Caco-2 (cell line): Measurements from ENCODE around the gene DDX6. TPM values are rescaled to one million over a fixed set of nuclear protein-coding genes. Genes with fewer than 3 reads are reported as not detected.

Experiments used
- BruUV-seq: library from RNA; stranded (reverse); fragments of 400-500 nt; replicated peaks from 2 replicates; lab custom pipeline; 2021; lab: Mats Ljungman, UMichigan
- CTCF ChIA-PET: fragments of 300-600 bp; sonication (Branson Sonifier 250); formaldehyde crosslinking; loops from one replicate; lab custom pipeline; 2022; ENCODE audit warnings: antibody characterized with exemption; lab: Charles Lee
- POLR2A ChIA-PET: fragments of 300-600 bp; sonication (Branson Sonifier 250); formaldehyde crosslinking; loops from one replicate; lab custom pipeline; 2022; ENCODE audit warnings: antibody characterized with exemption; lab: Charles Lee
- DNase-seq, 2 experiments: peaks; one replicate each; pipeline versions ENCODE4 v3.0.0 to v3.0.0-alpha.2; 2020 to 2022
- H3K27me3 ChIP-seq: replicated peaks from 2 replicates; pipeline ENCODE4 v1.6.0; 2011; ENCODE audit warnings: low read length; ENCODE audit not compliant: control insufficient read depth, insufficient read depth
- H3K36me3 ChIP-seq: 2 replicates; pipeline ENCODE4 v1.5.1; 2011; ENCODE audit warnings: low read length; ENCODE audit not compliant: control insufficient read depth, insufficient read depth
- H3K4me1 ChIP-seq: fragments of 250-450 bp; sonication (Bioruptor Pico); 2 replicates; pipeline ENCODE4 v1.5.1; 2020; ENCODE audit warnings: mild to moderate bottlenecking
- H3K4me3 ChIP-seq: 2 replicates; pipeline ENCODE4 v1.5.1; 2011; ENCODE audit warnings: low read depth, mild to moderate bottlenecking, control low read depth, low read length
- H3K9me3 ChIP-seq: fragments of 250-450 bp; sonication (Bioruptor Pico); 2 replicates; pipeline ENCODE4 v1.5.1; 2020; ENCODE audit warnings: mild to moderate bottlenecking, moderate library complexity
- H3K27ac Mint-ChIP-seq: one replicate; pipeline ENCODE4 v1.8.0; 2022; ENCODE audit warnings: mixed read lengths; ENCODE audit not compliant: unreplicated experiment
- H3K27me3 Mint-ChIP-seq: one replicate; pipeline ENCODE4 v1.8.0; 2022; ENCODE audit warnings: mixed read lengths; ENCODE audit not compliant: insufficient read depth, unreplicated experiment
- H3K36me3 Mint-ChIP-seq: one replicate; pipeline ENCODE4 v1.8.0; 2022; ENCODE audit warnings: mild to moderate bottlenecking, mixed read lengths; ENCODE audit not compliant: insufficient read depth, unreplicated experiment
- H3K4me1 Mint-ChIP-seq: one replicate; pipeline ENCODE4 v1.8.0; 2022; ENCODE audit warnings: low read depth, mixed read lengths; ENCODE audit not compliant: unreplicated experiment
- H3K4me3 Mint-ChIP-seq: one replicate; pipeline ENCODE4 v1.8.0; 2022; ENCODE audit warnings: mild to moderate bottlenecking, moderate library complexity, mixed read lengths; ENCODE audit not compliant: unreplicated experiment
- H3K9me3 Mint-ChIP-seq: one replicate; pipeline ENCODE4 v1.8.0; 2022; ENCODE audit warnings: mixed read lengths; ENCODE audit not compliant: unreplicated experiment
- intact Hi-C: fragments of 100-400 bp; cut with micrococcal nuclease; formaldehyde crosslinking; loops from one replicate; pipeline ENCODE4 v1.10.0; 2022; ENCODE audit not compliant: unreplicated experiment
- total RNA-seq: library from RNA; stranded (reverse); gene quantifications from 2 replicates; pipeline ENCODE4 v1.2.3, GENCODE V29; 2022
- TF ChIP-seq, protein P1 (sequence below), 2 experiments: fragments of 200-600 bp in 1 of 2; IDR thresholded peaks; 1 replicate in 1 of 2; 2 replicates in 1 of 2; pipeline versions ENCODE4 v1.5.1 to v1.8.0; 2011 to 2022; ENCODE audit warnings: antibody characterized with exemption in 1 of 2, control low read depth in 1 of 2, inconsistent platforms in 1 of 2, low read depth in 1 of 2, low read length in 1 of 2, mild to moderate bottlenecking in 1 of 2, moderate library complexity in 1 of 2; ENCODE audit not compliant: insufficient read depth in 1 of 2, severe bottlenecking in 1 of 2, unreplicated experiment in 1 of 2

DDX6 gene
- total RNA-seq, 1 experiment from 2014 or later: 131 TPM

DNA sequence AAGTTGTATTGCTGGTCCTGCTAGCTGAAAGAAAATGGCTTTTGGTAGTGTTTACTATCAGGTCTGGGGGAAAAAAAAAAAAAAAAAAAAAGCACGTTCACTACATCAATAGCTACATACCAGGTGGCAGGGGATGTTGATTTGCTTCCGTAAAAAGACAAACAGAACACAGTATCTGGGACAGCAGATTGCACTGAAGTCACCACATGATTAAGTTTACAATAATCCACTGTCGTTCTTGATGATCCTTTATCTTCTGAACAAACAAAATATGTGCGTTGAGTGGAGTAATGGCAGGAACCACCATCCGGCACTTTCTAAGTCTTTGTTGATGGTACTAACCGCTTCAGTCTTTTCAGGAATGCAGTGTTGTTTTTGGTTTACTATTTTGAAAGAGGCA, 48.7 kb downstream of the DDX6 start:
- Mint-ChIP-seq H3K9me3 (peaks cover 13% of the 10 kb centered on the region), H3K36me3 (peaks cover 21% of the 10 kb centered on the region), H3K4me3 (no peak overlapping the region), H3K4me1 (peaks cover 8% of the 10 kb centered on the region), H3K27ac (no peak overlapping the region), H3K27me3 (no peaks in the 10 kb centered on the region)
- no peaks in the 10 kb centered on the region for H3K27me3 ChIP-seq
- TF ChIP-seq, protein P1, sequence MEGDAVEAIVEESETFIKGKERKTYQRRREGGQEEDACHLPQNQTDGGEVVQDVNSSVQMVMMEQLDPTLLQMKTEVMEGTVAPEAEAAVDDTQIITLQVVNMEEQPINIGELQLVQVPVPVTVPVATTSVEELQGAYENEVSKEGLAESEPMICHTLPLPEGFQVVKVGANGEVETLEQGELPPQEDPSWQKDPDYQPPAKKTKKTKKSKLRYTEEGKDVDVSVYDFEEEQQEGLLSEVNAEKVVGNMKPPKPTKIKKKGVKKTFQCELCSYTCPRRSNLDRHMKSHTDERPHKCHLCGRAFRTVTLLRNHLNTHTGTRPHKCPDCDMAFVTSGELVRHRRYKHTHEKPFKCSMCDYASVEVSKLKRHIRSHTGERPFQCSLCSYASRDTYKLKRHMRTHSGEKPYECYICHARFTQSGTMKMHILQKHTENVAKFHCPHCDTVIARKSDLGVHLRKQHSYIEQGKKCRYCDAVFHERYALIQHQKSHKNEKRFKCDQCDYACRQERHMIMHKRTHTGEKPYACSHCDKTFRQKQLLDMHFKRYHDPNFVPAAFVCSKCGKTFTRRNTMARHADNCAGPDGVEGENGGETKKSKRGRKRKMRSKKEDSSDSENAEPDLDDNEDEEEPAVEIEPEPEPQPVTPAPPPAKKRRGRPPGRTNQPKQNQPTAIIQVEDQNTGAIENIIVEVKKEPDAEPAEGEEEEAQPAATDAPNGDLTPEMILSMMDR (IDR thresholded peaks at IDR 0.05; ENCODE audit: insufficient read depth in 1 of 2, low read depth in 1 of 2, low read length in 1 of 2, severe bottlenecking in 1 of 2, unreplicated experiment in 1 of 2): no peak
- H3K9me3 ChIP-seq: no peaks in the 10 kb centered on the region
- CTCF ChIA-PET: interaction anchor here (0.6 kb wide), 3 partner anchors 26 to 75 kb away, joined by 3 to 5 read pairs (median 4); no protein-coding TSS in a partner anchor
- no peak overlapping the region for H3K4me3 ChIP-seq
- POLR2A ChIA-PET: interaction anchor here (0.8 kb wide), 1 partner anchor 50 kb away, joined by 5 read pairs; no protein-coding TSS in a partner anchor
- H3K36me3 ChIP-seq: no peaks in the 10 kb centered on the region
- intact Hi-C loops: loop anchor here (5.0 kb wide), 1 partner anchor 50 kb away; no protein-coding TSS in a partner anchor
- no peak for DNase-seq
- peaks cover 23% of the 10 kb centered on the region for H3K4me1 ChIP-seq
- no TSS peak for BruUV-seq

DNA sequence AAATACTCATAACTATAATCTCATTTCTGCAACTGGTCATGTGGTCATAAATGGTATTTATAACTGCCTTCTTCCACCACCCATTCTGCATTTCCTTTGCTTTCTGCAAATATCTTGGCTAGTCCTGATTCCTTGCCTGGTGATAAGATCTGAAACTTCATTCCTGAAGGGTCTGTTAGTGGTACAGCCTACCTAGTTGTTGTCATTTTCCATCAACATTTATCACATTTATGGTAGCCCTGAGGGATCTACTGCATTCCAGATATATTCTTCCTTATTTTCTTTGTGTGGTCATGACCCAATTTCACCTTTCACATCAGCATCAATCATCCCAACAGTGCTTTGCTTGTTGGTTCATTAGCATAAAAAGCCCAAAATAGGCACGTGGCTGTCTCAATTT, 50.1 kb downstream of the DDX6 start:
- Histone ChIP-seq H3K4me3 (no peak overlapping the region), H3K27me3 (no peaks in the 10 kb centered on the region), H3K9me3 (no peaks in the 10 kb centered on the region), H3K4me1 (peaks cover 23% of the 10 kb centered on the region), H3K36me3 (no peaks in the 10 kb centered on the region)
- TF ChIP-seq, protein P1 (IDR thresholded peaks at IDR 0.05; ENCODE audit: insufficient read depth in 1 of 2, low read depth in 1 of 2, low read length in 1 of 2, severe bottlenecking in 1 of 2, unreplicated experiment in 1 of 2): no peak
- H3K27me3 Mint-ChIP-seq: no peaks in the 10 kb centered on the region
- H3K27ac Mint-ChIP-seq: no peak overlapping the region
- H3K9me3 Mint-ChIP-seq: peaks cover 14% of the 10 kb centered on the region
- no peak overlapping the region for H3K4me3 Mint-ChIP-seq
- ChIA-PET CTCF (no interaction called here), POLR2A (no interaction called here)
- peaks cover 7% of the 10 kb centered on the region for H3K36me3 Mint-ChIP-seq
- intact Hi-C loops: loop anchor here (5.0 kb wide), 1 partner anchor 49 kb away; no protein-coding TSS in a partner anchor
- peak in 1 of 2 experiments; percentile 32 for DNase-seq
- H3K4me1 Mint-ChIP-seq: peaks cover 8% of the 10 kb centered on the region
- BruUV-seq: no TSS peak

DNA sequence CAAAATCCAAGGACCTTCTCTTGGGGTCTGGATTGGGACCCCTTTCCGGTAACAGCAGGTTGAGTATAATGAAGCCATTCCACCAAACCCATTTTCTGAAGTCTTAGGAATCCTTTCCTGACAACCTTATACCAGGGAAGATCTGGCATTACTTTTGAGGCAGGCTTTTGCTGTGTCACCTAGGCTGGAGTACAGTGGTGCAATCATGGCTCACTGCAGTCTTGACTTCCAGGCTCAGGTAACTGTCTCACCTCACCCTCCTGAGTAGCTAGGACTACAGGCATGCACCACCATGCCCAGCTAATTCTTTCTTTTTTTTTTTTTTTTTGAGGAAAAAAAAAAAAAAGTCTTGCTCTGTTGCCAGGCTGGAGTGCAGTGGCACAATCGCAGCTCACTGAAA, 55.8 kb downstream of the DDX6 start:
- Mint-ChIP-seq H3K9me3 (peaks cover 30% of the 10 kb centered on the region), H3K27me3 (no peaks in the 10 kb centered on the region), H3K36me3 (peaks cover 4% of the 10 kb centered on the region), H3K4me3 (no peak overlapping the region), H3K27ac (no peak overlapping the region), H3K4me1 (peaks cover 6% of the 10 kb centered on the region)
- no TSS peak for BruUV-seq
- no peak for DNase-seq
- Histone ChIP-seq H3K4me1 (peaks cover 2% of the 10 kb centered on the region), H3K36me3 (no peaks in the 10 kb centered on the region), H3K4me3 (no peak overlapping the region), H3K27me3 (no peaks in the 10 kb centered on the region), H3K9me3 (peaks cover 3% of the 10 kb centered on the region; the same call in 1 of the 2 replicates)
- ChIA-PET POLR2A (interaction anchor here (0.6 kb wide), 4 partner anchors 16 to 445 kb away, joined by 3 to 7 read pairs (median 4); no protein-coding TSS in a partner anchor), CTCF (interaction anchor here (1.0 kb wide), 1 partner anchor 613 kb away, joined by 3 read pairs; no protein-coding TSS in a partner anchor)
- intact Hi-C loops: no loop called here
- TF ChIP-seq, protein P1 (IDR thresholded peaks at IDR 0.05; ENCODE audit: insufficient read depth in 1 of 2, low read depth in 1 of 2, low read length in 1 of 2, severe bottlenecking in 1 of 2, unreplicated experiment in 1 of 2): no peak
